Measurements from ENCODE around the gene PTPRB. TPM values are rescaled to one million over a fixed set of nuclear protein-coding genes. Genes with fewer than 3 reads are reported as not detected.

The PTPRB gene
- total and polyA plus RNA-seq, 3 donors from 2014 or later = 5.3 to 10.9 (median 7.2) TPM

DNA sequence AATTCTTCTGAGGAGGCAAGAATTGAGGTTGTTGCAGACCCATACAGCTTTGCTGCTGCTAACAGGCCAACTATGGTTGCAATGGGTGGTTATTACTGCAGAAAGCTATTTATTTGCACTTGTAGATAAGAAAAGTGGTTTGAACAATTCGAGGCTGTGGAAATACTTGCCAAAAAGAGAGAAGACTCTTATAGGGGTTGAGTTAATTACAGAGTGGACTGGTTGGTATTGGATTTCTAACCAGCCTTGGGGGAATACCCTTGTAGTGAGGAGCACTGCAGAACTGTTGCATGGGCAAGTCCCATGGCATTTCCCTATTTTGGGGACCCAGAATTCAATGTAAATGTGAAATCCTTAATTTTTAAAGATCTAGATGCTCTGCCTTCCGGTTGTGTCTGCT lies 150.6 kb downstream of the PTPRB start:
- Histone ChIP-seq H3K27me3 (no peaks in the 10 kb centered on the region), H3K9me3 (no peaks in the 10 kb centered on the region), H3K4me1 (no peaks in the 10 kb centered on the region), H3K27ac (no peak overlapping the region), H3K4me3 (no peak overlapping the region), H3K36me3 (ENCODE audit: low read depth, missing control alignments) (no peaks in the 10 kb centered on the region)
- TF ChIP-seq POLR2A (IDR thresholded peaks at IDR 0.05) = no peak
- TF ChIP-seq, protein P1, sequence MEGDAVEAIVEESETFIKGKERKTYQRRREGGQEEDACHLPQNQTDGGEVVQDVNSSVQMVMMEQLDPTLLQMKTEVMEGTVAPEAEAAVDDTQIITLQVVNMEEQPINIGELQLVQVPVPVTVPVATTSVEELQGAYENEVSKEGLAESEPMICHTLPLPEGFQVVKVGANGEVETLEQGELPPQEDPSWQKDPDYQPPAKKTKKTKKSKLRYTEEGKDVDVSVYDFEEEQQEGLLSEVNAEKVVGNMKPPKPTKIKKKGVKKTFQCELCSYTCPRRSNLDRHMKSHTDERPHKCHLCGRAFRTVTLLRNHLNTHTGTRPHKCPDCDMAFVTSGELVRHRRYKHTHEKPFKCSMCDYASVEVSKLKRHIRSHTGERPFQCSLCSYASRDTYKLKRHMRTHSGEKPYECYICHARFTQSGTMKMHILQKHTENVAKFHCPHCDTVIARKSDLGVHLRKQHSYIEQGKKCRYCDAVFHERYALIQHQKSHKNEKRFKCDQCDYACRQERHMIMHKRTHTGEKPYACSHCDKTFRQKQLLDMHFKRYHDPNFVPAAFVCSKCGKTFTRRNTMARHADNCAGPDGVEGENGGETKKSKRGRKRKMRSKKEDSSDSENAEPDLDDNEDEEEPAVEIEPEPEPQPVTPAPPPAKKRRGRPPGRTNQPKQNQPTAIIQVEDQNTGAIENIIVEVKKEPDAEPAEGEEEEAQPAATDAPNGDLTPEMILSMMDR (IDR thresholded peaks at IDR 0.05) = no peak
- no peak for DNase-seq
- intact Hi-C loops (cut with DNase I; ENCODE audit: low total_unique reads) = no loop called here
- 50 to 60% methylated on average over 2 of the region's 2 CpGs for WGBS, 2 donors

DNA sequence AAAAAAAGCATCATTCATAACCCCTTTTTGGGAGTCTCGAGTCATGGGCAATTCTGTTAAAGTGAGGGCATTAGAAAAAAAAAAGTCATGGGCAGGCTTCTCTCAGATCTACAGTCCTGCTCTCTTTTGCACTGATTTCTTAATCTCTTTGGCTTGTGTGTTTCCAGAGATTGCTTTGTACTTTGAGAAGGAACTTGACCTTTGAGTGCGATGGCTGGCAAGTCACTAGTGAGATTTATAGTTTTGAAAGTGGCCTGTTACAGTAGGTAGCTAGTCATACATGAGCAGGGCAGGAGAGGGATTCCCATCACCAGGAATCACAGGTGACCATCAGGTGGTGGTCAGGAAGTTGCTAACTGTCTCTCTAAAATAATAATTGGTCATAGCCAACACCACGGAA lies 151.5 kb downstream of the PTPRB start:
- H3K4me3 ChIP-seq = no peak overlapping the region
- no peaks in the 10 kb centered on the region for H3K36me3 ChIP-seq (ENCODE audit: low read depth, missing control alignments)
- no peak overlapping the region for H3K27ac ChIP-seq
- no peaks in the 10 kb centered on the region for H3K4me1 ChIP-seq
- intact Hi-C loops (cut with DNase I; ENCODE audit: low total_unique reads) = no loop called here
- H3K27me3 ChIP-seq = no peaks in the 10 kb centered on the region
- 86 to 96% methylated on average over 3 of the region's 3 CpGs for whole genome bisulfite sequencing, 2 donors
- DNase-seq = no peak
- TF ChIP-seq, protein P1 (IDR thresholded peaks at IDR 0.05) = no peak
- no peak for TF ChIP-seq POLR2A (IDR thresholded peaks at IDR 0.05)
- no peaks in the 10 kb centered on the region for H3K9me3 ChIP-seq

DNA sequence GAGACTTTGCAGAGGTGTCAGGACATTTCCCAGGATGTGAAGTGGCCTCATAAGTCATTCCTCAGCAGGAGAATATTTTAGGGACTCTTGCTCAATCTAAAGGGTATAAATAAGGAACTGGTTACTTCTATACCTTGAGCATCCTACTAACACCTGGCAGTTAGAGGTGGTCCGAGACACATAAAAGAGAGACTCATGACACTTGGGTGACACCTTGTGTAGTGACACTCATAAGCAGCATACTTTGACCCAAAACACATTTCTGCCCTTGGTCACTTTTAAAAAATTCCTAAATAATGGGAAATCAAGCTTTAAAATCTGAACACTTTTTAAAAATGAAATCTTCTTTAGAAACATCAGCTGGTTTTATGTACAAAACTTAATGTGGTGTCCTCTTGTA lies 152.8 kb downstream of the PTPRB start:
- intact Hi-C loops (cut with DNase I; ENCODE audit: low total_unique reads) = no loop called here
- TF ChIP-seq POLR2A (IDR thresholded peaks at IDR 0.05) = no peak
- TF ChIP-seq, protein P1 (IDR thresholded peaks at IDR 0.05) = no peak

DNA sequence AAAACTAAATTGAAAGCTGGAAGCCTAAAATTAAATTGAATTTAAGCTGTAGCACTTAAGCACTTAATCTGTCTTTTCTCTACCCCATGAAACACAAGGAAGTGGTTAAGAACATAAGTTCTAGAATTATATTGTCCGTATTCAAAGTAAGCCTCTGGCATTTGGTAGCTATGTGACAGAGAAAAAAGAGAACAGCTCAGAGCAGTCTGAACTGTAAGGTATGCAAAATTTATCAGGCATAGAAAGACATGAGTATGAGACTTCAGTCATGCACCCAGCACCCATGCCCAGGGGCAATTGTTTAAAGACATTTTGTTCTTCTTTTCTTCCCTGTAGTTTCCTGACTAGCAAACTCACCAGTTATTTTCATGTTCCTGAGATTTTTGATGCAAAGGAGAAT lies 154.5 kb downstream of the PTPRB start:
- Histone ChIP-seq H3K36me3 (ENCODE audit: low read depth, missing control alignments) (no peaks in the 10 kb centered on the region), H3K4me1 (no peaks in the 10 kb centered on the region), H3K27ac (no peak overlapping the region), H3K4me3 (no peak overlapping the region), H3K9me3 (no peaks in the 10 kb centered on the region), H3K27me3 (no peaks in the 10 kb centered on the region)
- intact Hi-C loops (cut with DNase I; ENCODE audit: low total_unique reads) = no loop called here
- 95 to 98% methylated on average over 1 of the region's 1 CpG for WGBS, 2 donors
- no peak for TF ChIP-seq POLR2A (IDR thresholded peaks at IDR 0.05)
- TF ChIP-seq, protein P1 (IDR thresholded peaks at IDR 0.05) = no peak
- DNase-seq = no peak

More for the DNA sequence above, 152.8 kb downstream of the PTPRB start:
- Histone ChIP-seq H3K4me1 (no peaks in the 10 kb centered on the region), H3K27me3 (no peaks in the 10 kb centered on the region), H3K27ac (no peak overlapping the region), H3K4me3 (no peak overlapping the region), H3K9me3 (no peaks in the 10 kb centered on the region), H3K36me3 (ENCODE audit: low read depth, missing control alignments) (no peaks in the 10 kb centered on the region)
- no peak for DNase-seq
- 48 to 92% methylated on average over 1 of the region's 1 CpG for WGBS, 2 donors

DNA sequence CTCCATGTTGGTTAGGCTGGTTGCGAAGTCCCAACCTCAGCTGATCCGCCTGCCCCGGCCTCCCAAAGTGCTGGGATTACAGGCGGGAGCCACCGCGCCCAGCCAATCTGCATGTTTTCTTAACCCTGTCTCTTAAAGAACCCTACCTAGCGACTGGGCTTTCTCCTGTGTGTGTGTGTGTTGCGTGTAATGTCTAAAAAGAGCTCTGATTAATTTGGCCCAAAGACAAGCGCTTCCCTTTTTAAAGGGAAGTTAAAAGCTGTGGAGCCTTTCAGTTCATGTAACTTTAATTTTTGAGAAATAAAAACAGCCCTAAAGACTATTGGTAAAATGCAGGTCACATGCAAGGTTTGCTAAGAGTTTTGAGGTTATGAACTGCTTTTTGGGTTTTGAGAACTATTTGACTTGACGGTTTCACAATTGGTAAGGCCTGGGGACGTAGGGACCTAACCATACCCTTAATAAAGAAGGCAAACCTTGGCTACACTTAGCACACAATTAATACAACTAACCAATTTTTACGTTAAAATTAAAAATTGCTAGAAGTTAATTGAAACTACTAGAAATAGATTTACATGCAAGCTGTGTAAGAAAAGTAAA lies 167.9 kb downstream of the PTPRB start:
- DNase-seq = no peak
- no peaks in the 10 kb centered on the region for H3K36me3 ChIP-seq (ENCODE audit: low read depth, missing control alignments)
- no peaks in the 10 kb centered on the region for H3K27me3 ChIP-seq
- WGBS, 2 donors = 59 to 77% methylated on average over 12 of the region's 12 CpGs
- no peaks in the 10 kb centered on the region for H3K9me3 ChIP-seq
- TF ChIP-seq, protein P1 (IDR thresholded peaks at IDR 0.05) = no peak
- TF ChIP-seq POLR2A (IDR thresholded peaks at IDR 0.05) = no peak
- no peak overlapping the region for H3K27ac ChIP-seq
- H3K4me1 ChIP-seq = no peaks in the 10 kb centered on the region
- H3K4me3 ChIP-seq = no peak overlapping the region
- intact Hi-C loops (cut with DNase I; ENCODE audit: low total_unique reads) = no loop called here

Measured in testis (tissue), 3 donors.